Suppressor macrophage treated with lipopolysaccharide for 1 hour (primary cell): ENCODE results near the gene ODAD3.
A peak's percentile ranks its signal among the peaks of the same experiment; 100 is the strongest.

ENCODE experiments used
- DNase-seq, 3 donors: peaks; one replicate each; pipeline ENCODE4 v3.0.0-alpha.2; 2020 to 2022

Gene ODAD3

DNA sequence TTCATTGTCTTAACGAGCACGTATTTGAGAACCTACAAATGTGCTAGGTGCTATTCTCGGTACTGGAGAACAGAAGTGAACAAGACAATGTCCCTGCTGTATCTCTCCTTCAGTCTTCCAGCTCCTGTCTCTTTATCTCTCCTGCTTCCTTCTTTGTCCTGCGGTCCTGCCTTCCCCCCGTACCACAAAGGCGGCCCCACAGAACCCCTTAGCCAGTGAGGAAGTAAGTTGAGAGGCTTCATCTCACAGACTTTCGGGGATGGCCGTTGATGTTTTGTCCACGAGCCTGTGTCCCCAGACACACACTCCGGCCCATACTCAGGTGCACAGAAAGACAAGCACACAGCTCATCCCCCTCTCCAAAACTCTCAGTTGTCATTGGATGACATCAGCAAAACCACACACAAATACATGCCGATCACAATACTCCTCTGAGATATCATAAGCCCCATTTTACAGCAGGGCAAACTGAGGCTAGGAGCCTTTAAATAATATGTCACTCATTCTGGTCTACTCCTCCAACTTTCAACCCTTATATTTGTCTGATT is 61.0 kb downstream of the ODAD3 start:
- peak in 1 of 3 donors; percentile 6 for DNase-seq

DNA sequence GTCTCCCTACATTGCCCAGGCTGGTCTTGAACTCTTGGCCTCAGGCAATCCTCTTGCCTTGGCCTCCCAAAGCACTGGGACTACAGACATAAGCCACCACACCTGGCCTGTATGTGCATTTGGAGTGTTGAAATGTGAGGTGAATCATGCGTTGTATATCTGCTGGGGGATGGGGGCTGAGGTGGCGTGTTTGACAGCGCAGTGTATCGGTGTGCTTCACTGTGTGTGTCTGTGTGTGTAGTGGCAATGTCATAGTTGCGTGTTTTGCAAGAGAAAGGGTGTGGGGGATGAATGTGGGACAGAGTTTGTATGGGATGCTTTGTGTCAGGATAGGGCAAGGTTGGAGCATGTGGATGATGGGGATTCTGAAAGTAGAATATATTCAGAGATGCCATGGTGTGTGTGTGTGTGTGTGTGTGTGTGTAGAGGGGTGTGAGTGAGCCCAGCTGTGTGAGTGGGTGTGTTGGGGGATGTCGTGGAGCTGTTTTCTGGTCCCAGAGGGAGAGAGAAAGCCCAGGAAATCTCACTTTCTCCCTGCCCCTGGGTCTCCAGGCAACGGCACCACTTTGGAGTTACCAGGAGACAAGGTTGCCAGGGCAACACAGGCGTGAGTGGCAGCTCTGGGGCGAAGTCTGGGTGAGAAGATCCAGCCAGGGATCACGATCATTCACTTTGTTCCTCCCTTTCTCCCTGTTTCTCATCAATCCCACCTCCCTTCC is 61.6 kb downstream of the ODAD3 start:
- peak in 1 of 3 donors; percentile 15 for DNase-seq

DNA sequence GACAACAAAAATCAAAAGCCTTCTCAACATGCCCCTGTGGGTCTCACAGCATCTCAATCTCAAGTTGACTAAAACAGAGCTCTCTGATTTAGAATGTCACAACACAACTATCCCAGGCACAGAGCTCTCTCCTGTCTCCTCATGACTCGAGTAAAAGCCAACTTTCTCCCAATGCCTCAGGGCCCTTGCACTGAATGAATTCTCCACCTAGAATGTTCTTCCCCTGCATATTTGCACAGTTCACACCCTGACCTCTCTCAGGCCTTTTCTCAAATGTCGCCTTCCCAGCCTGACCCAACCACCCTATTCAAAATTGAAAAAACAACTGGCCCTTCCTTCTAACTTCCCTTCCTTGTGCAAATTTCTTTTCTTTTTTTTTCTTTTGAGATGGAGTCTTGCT is 64.2 kb downstream of the ODAD3 start:
- DNase-seq: no peak
